ENCODE results near the gene MRPL17.

GRCh38 chr11:6635082-6635932 is 47.8 kb downstream of the MRPL17 start:
- TF ChIP-seq CTCF (IDR thresholded peaks at IDR 0.05) (no peak), POLR2A (IDR thresholded peaks at IDR 0.05) (no peak)

All from esophagus squamous epithelium (tissue), 4 donors.